ENCODE data around the gene PIMREG.

PIMREG gene

DNA sequence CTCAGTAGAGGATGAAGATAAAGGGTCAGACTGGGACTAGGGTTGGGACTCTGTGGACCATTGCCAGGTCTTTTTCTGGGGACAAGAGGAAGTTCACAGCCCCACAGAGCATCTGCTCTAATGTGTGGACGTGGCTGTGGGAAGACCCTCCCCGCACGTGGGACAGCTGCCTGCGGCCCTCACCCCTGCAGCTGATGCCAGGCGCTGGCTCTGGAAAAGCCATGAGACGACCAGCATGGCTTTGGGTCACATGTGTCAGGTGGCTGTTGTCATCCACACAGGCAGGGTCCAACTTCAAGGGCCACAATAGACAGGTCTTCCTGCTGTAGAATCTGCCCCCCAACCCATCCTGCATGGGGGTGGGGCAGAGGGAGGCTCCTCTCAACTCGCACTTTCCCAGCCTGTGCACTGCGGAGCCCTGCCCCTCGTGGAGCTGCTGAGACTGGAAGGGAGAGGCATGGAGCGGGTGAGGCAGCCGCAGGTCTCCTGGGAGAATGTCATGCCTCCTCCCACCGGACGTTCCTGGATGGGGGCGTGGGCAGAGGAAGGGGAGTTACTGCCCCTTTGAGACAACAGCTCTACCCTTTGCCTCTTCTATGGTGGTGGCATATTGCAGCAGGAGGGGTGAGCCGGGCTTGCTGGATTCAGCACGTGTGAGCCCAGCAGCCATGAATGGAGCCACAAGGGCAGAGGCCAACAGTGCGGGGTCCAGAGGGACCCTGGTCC lies 53.4 kb downstream of the PIMREG start:
- H3K36me3 ChIP-seq (ENCODE audit: control insufficient read depth, insufficient read depth, low read length, severe bottlenecking): no peaks in the 10 kb centered on the region
- no peak for DNase-seq (ENCODE audit: low read depth)
- H3K9ac ChIP-seq (ENCODE audit: low read length): no peak overlapping the region
- H3K27me3 ChIP-seq (replicated peaks; ENCODE audit: control insufficient read depth, insufficient read depth, low read length): peaks cover 19% of the 10 kb centered on the region
- H3K9me3 ChIP-seq (ENCODE audit: control insufficient read depth, low read length): no peaks in the 10 kb centered on the region
- no peaks in the 10 kb centered on the region for H3K4me1 ChIP-seq (ENCODE audit: control insufficient read depth, insufficient read depth, low read length)
- no peak overlapping the region for H3K4me3 ChIP-seq (ENCODE audit: low read length)

DNA sequence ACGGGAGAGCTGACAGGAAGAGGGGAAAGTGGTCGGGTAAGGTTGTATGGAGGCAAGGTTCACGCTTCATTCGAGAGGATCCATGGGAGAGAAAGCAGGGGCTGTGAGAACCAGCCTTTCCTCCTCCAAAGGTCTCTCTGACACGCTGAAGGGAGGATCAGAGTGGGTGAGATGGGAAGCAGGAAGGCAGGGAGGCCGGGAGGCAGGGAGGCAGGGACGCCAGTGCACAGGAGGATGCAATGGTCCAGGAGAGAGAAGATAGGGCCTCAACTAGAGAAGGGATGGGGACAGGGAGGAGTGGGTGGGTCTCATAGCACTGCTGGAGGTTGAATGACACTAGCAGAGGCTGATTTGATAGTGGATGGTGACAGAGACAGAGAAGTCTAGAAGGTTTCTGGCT lies 54.1 kb downstream of the PIMREG start:
- DNase-seq (ENCODE audit: low read depth): no peak

DNA sequence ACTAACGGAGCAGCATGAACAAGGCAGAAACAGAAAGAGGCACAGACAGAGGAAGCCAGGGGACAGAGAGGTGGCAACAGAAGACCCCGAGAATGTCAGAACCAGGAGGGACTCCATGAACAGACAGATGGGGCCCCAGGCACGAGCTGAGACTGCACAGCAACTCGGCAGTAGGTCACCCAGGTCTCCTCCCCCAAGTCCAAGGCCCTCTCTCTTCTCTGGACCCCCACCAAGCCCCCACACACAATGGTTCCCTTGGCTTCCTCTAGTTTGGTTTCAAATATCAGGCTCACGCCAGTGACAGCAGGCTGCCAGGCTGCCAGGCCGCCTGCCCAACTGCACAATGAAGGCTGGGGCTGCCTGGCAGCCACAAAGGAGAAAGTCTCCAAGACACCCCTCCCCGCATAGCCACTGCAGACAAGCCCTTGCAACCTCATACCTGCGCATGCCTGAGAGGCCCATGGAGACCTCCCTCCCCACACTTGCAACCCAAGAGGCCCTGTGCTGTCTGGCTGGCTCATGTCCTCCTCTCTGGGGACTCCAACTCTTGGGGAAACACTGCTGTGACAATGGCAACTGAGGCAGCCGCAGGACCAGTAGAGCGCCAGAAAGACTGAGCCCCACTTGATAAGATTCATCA lies 54.8 kb downstream of the PIMREG start:
- Histone ChIP-seq H3K27me3 (replicated peaks; ENCODE audit: control insufficient read depth, insufficient read depth, low read length) (peaks cover 19% of the 10 kb centered on the region), H3K36me3 (ENCODE audit: control insufficient read depth, insufficient read depth, low read length, severe bottlenecking) (no peaks in the 10 kb centered on the region), H3K4me1 (ENCODE audit: control insufficient read depth, insufficient read depth, low read length) (no peaks in the 10 kb centered on the region), H3K9ac (ENCODE audit: low read length) (no peak overlapping the region), H3K9me3 (ENCODE audit: control insufficient read depth, low read length) (no peaks in the 10 kb centered on the region), H3K4me3 (ENCODE audit: low read length) (no peak overlapping the region)
- DNase-seq (ENCODE audit: low read depth): no peak

More for the DNA sequence above, 54.1 kb downstream of the PIMREG start:
- Histone ChIP-seq H3K9ac (ENCODE audit: low read length) (no peak overlapping the region), H3K4me3 (ENCODE audit: low read length) (no peak overlapping the region), H3K9me3 (ENCODE audit: control insufficient read depth, low read length) (no peaks in the 10 kb centered on the region), H3K36me3 (ENCODE audit: control insufficient read depth, insufficient read depth, low read length, severe bottlenecking) (no peaks in the 10 kb centered on the region), H3K4me1 (ENCODE audit: control insufficient read depth, insufficient read depth, low read length) (no peaks in the 10 kb centered on the region), H3K27me3 (replicated peaks; ENCODE audit: control insufficient read depth, insufficient read depth, low read length) (peaks cover 19% of the 10 kb centered on the region)

Measured in adipocyte (in vitro differentiated cells).